ENCODE data around the gene ABCF2. TPM values are rescaled to one million over a fixed set of nuclear protein-coding genes. Genes with fewer than 3 reads are reported as not detected.

ABCF2 gene
- polyA plus RNA-seq, 1 of the 3 experiments (the other 2 are of a cell fraction): 75.4 TPM

- Histone ChIP-seq H3K4me1 (ENCODE audit: control insufficient read depth in 1 of 2, insufficient read depth in 2 of 2, low read depth in 1 of 2, low read length in 1 of 2) (no peaks in the 10 kb centered on the region), H3K9me2 (no peaks in the 10 kb centered on the region), H3K36me3 (replicated peaks in 1 of 2; ENCODE audit: control insufficient read depth in 1 of 2, insufficient read depth in 2 of 2, low read length in 1 of 2) (no peaks in the 10 kb centered on the region), H3F3A (replicated peaks; ENCODE audit: insufficient read depth) (no peaks in the 10 kb centered on the region), H3K9me3 (no peaks in the 10 kb centered on the region), H3K27ac (ENCODE audit: low read depth in 2 of 2, low read length in 1 of 2) (no peak overlapping the region), H3K4me2 (no peak overlapping the region), H3K4me3 (ENCODE audit: low read depth in 2 of 2, low read length in 1 of 2) (no peak overlapping the region), H2AFZ (ENCODE audit: low read depth) (no peak overlapping the region), H3K27me3 (ENCODE audit: insufficient read depth) (peaks cover 76% of the 10 kb centered on the region), H4K20me1 (ENCODE audit: insufficient read depth) (no peaks in the 10 kb centered on the region), H3K9ac (no peak overlapping the region), H3K79me2 (ENCODE audit: insufficient read depth) (no peaks in the 10 kb centered on the region)
- ChIA-PET CTCF (no interaction called here), POLR2A (no interaction called here)
- DNase-seq: no peak
- TF ChIP-seq JUND (IDR thresholded peaks at IDR 0.05) (no peak), ZBTB33 (IDR thresholded peaks at IDR 0.05; ENCODE audit: borderline replicate concordance, low read depth) (no peak), RFX5 (IDR thresholded peaks at IDR 0.05; ENCODE audit: low read length) (no peak), TAF1 (IDR thresholded peaks at IDR 0.05; ENCODE audit: borderline replicate concordance, low read depth, low read length) (no peak), REST (IDR thresholded peaks at IDR 0.05; ENCODE audit: low read depth, low read length) (no peak), YY1 (IDR thresholded peaks at IDR 0.05; ENCODE audit: low read depth) (no peak), IRF3 (IDR thresholded peaks at IDR 0.05; ENCODE audit: low read depth, low read length) (no peak), GABPA (IDR thresholded peaks at IDR 0.05; ENCODE audit: low read depth) (no peak), FOXM1 (IDR thresholded peaks at IDR 0.05; ENCODE audit: low read depth) (no peak), SMC3 (IDR thresholded peaks at IDR 0.05; ENCODE audit: low read depth, low read length) (no peak), FOXJ3 (CRISPR knock-in tag; IDR thresholded peaks at IDR 0.05) (no peak), NRF1 (IDR thresholded peaks at IDR 0.05; ENCODE audit: low read depth, low read length) (no peak), PBX3 (IDR thresholded peaks at IDR 0.05) (no peak), EP300 (IDR thresholded peaks at IDR 0.05; ENCODE audit: borderline replicate concordance in 1 of 2, low read depth in 1 of 2, low read length in 1 of 2) (no peak), GATA2 (CRISPR knock-in tag; IDR thresholded peaks at IDR 0.05) (no peak), RXRA (IDR thresholded peaks at IDR 0.05; ENCODE audit: borderline replicate concordance, low read depth) (no peak), TCF12 (IDR thresholded peaks at IDR 0.05) (no peak), SIN3A (IDR thresholded peaks at IDR 0.05; ENCODE audit: borderline replicate concordance, low read depth, low read length) (no peak), TEAD4 (IDR thresholded peaks at IDR 0.05; ENCODE audit: borderline replicate concordance, insufficient read depth) (no peak)
- 21% methylated on average over 3 of the region's 3 CpGs for WGBS (ENCODE audit: low lambda C conversion rate)
Measured at GRCh38 chr7:151201344-151201743, 25.7 kb downstream of the ABCF2 start.

Measured in SK-N-SH (cell line).